Ishikawa (cell line): ENCODE results near the gene ALDH3B2.

Experiments used
- CEBPB ChIP-seq: IDR thresholded peaks from 2 replicates; pipeline ENCODE4 v1.6.1; 2012
- CREB1 ChIP-seq: IDR thresholded peaks from 2 replicates; pipeline ENCODE4 v1.6.1; 2012; ENCODE audit warnings: low read depth
- EGR1 ChIP-seq: IDR thresholded peaks from 2 replicates; pipeline ENCODE4 v1.6.1; 2012
- EP300 ChIP-seq: IDR thresholded peaks from 2 replicates; pipeline ENCODE4 v1.6.1; 2012; ENCODE audit warnings: borderline replicate concordance
- FOXM1 ChIP-seq: IDR thresholded peaks from 2 replicates; pipeline ENCODE4 v1.6.1; 2012; ENCODE audit warnings: low read depth, borderline replicate concordance
- NFIC ChIP-seq: IDR thresholded peaks from 2 replicates; pipeline ENCODE4 v1.6.1; 2012
- RAD21 ChIP-seq: IDR thresholded peaks from 2 replicates; pipeline ENCODE4 v1.6.1; 2012; ENCODE audit warnings: low read depth
- TAF1 ChIP-seq: IDR thresholded peaks from 2 replicates; pipeline ENCODE4 v1.6.1; 2012; ENCODE audit warnings: low read depth, mild to moderate bottlenecking
- TCF12 ChIP-seq: IDR thresholded peaks from 2 replicates; pipeline ENCODE4 v1.6.1; 2012; ENCODE audit warnings: low read depth
- TEAD4 ChIP-seq: IDR thresholded peaks from 2 replicates; pipeline ENCODE4 v1.6.1; 2012
- YY1 ChIP-seq: IDR thresholded peaks from 2 replicates; pipeline ENCODE4 v1.6.1; 2012; ENCODE audit warnings: low read depth
- ZBTB7A ChIP-seq: IDR thresholded peaks from 2 replicates; pipeline ENCODE4 v1.6.1; 2012; ENCODE audit warnings: low read depth
- TF ChIP-seq, protein P1 (sequence below): IDR thresholded peaks from 2 replicates; pipeline ENCODE4 v1.6.1; 2012; ENCODE audit warnings: low read depth, mild to moderate bottlenecking
- TF ChIP-seq, protein P2 (sequence below): IDR thresholded peaks from 2 replicates; pipeline ENCODE4 v1.6.1; 2012
- TF ChIP-seq, protein P3 (sequence below): IDR thresholded peaks from 2 replicates; pipeline ENCODE4 v1.6.1; 2012

The ALDH3B2 gene

DNA sequence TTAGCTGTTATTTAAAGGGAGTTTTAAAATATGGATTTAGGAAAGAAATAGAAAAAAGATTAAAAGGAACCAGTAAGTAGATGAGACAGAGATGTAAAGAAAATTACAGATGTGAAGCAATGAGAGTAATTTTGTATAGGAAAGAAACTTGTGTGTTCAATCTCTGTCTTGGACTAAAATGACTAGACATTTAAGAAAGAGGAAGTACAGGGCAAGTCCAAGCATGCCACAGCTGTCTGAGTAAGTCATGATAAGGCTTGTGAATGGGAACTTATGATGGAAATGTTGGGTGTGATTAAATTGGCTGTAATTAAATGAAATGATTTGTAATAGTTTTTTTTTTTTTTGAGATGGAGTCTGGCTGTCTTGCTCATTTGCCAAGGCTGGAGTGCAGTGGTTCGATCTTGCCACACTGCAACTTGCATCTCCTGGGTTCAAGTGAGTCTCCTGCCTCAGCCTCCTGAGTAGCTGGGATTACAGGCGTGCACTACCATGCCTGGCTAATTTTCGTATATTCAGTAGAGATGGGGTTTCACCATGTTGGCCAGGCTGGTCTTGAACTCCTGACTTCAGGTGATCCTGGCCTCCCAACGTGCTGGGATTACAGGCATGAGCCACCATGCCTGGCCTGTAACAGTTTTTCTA, 18.0 kb downstream of the ALDH3B2 start:
- TF ChIP-seq CEBPB, result no peak
- TF ChIP-seq, protein P1, sequence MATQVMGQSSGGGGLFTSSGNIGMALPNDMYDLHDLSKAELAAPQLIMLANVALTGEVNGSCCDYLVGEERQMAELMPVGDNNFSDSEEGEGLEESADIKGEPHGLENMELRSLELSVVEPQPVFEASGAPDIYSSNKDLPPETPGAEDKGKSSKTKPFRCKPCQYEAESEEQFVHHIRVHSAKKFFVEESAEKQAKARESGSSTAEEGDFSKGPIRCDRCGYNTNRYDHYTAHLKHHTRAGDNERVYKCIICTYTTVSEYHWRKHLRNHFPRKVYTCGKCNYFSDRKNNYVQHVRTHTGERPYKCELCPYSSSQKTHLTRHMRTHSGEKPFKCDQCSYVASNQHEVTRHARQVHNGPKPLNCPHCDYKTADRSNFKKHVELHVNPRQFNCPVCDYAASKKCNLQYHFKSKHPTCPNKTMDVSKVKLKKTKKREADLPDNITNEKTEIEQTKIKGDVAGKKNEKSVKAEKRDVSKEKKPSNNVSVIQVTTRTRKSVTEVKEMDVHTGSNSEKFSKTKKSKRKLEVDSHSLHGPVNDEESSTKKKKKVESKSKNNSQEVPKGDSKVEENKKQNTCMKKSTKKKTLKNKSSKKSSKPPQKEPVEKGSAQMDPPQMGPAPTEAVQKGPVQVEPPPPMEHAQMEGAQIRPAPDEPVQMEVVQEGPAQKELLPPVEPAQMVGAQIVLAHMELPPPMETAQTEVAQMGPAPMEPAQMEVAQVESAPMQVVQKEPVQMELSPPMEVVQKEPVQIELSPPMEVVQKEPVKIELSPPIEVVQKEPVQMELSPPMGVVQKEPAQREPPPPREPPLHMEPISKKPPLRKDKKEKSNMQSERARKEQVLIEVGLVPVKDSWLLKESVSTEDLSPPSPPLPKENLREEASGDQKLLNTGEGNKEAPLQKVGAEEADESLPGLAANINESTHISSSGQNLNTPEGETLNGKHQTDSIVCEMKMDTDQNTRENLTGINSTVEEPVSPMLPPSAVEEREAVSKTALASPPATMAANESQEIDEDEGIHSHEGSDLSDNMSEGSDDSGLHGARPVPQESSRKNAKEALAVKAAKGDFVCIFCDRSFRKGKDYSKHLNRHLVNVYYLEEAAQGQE, result no peak
- no peak for TF ChIP-seq CREB1
- no peak for TF ChIP-seq EP300
- TF ChIP-seq ZBTB7A, result no peak
- no peak for TF ChIP-seq TEAD4
- TF ChIP-seq YY1, result no peak
- no peak for TF ChIP-seq TCF12
- TF ChIP-seq TAF1, result no peak
- TF ChIP-seq, protein P2, sequence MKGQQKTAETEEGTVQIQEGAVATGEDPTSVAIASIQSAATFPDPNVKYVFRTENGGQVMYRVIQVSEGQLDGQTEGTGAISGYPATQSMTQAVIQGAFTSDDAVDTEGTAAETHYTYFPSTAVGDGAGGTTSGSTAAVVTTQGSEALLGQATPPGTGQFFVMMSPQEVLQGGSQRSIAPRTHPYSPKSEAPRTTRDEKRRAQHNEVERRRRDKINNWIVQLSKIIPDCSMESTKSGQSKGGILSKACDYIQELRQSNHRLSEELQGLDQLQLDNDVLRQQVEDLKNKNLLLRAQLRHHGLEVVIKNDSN, result no peak
- TF ChIP-seq RAD21, result no peak

DNA sequence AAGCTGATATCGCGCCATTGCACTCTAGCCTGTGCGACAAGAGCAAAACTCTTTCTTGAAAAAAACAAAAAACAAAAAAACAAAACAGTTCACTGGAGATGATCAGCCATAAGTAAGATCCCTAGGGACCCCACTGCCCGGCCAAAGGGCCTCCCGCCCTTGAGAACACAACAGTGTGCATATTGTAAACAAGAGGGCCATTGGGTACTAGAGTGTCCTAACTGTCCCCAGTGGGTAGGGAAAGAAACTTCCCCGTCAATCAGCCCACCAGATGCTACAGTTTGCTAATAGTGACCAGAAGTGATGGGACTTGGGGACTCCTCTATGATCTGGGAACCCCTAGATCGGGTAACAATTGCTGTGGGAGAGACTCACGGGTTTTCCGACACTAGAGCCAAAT, 20.2 kb downstream of the ALDH3B2 start:
- TF ChIP-seq, protein P2, result no peak
- no peak for TF ChIP-seq FOXM1
- TF ChIP-seq, protein P1, result no peak
- no peak for TF ChIP-seq TAF1
- TF ChIP-seq CREB1, result no peak
- TF ChIP-seq, protein P3, sequence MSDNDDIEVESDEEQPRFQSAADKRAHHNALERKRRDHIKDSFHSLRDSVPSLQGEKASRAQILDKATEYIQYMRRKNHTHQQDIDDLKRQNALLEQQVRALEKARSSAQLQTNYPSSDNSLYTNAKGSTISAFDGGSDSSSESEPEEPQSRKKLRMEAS, result no peak
- no peak for TF ChIP-seq NFIC
- TF ChIP-seq EGR1, result no peak
- no peak for TF ChIP-seq TCF12
- TF ChIP-seq EP300, result no peak
- no peak for TF ChIP-seq ZBTB7A
- no peak for TF ChIP-seq CEBPB
- TF ChIP-seq YY1, result no peak
- no peak for TF ChIP-seq TEAD4
- no peak for TF ChIP-seq RAD21

DNA sequence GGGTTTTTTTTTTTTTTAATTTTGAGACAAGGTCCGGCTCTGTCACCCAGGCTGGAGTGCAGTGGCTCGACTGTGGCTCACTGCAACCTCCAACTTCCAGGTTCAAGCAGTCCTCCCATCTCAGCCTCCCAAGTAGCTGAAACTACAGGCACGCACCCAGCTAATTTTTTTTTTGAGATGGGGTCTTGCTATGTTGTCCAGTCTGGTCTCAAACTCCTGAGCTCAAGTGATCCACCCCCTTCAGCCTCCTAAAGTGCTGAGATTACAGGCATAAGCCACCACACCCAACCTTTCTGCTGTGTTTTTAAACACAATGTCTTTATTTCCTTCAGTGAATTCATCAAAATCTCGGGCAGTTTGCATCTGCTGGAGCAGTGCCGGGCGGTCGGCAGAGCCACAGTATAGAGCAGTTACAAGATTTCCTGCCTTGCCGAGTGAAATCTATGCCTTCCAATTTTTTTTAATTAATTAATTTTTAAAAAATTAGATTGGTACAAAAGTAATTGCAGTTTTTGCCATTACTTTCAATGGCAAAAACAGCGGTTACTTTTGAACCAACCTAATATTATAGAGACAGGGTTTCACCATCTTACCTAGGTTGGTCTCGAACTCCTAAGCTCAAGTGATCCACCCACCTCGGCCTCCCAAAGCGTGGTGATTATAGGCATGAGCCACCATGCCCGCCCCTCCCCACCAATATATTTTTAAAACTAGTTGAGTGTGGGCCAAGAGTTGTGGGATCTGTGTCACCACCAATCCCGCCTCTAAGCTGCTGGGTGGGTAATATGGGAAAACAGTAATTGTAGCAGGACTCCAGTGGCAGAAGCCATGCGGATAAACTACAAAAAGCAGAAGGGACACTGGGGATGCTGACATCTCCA, 21.2 kb downstream of the ALDH3B2 start:
- TF ChIP-seq FOXM1, result no peak
- TF ChIP-seq, protein P3, result no peak
- no peak for TF ChIP-seq RAD21
- TF ChIP-seq EGR1, result no peak
- TF ChIP-seq EP300, result no peak
- TF ChIP-seq, protein P2, result no peak
- TF ChIP-seq TEAD4, result no peak
- TF ChIP-seq NFIC, result no peak
- TF ChIP-seq, protein P1, result no peak
- TF ChIP-seq ZBTB7A, result no peak
- TF ChIP-seq CREB1, result no peak
